PC-3 (cell line): ENCODE results near the gene GET3. TPM values are rescaled to one million over a fixed set of nuclear protein-coding genes. Genes with fewer than 3 reads are reported as not detected.

ENCODE experiments used
- ATAC-seq: fragments of 200-7000 bp; cut with Tn5 transposase; 2 replicates; pipeline ENCODE4 v1.9.1; 2020; ENCODE audit warnings: mild to moderate bottlenecking, moderate library complexity
- BruUV-seq: library from RNA; stranded (reverse); fragments of 400-500 nt; replicated peaks from 2 replicates; lab custom pipeline; 2021; lab: Mats Ljungman, UMichigan
- CTCF ChIA-PET: fragments of 300-600 bp; sonication (Branson Sonifier 250); formaldehyde crosslinking; loops from one replicate; lab custom pipeline; 2022; ENCODE audit warnings: antibody characterized with exemption; lab: Charles Lee
- POLR2A ChIA-PET: fragments of 300-600 bp; sonication (Branson Sonifier 250); formaldehyde crosslinking; loops from one replicate; lab custom pipeline; 2022; ENCODE audit warnings: antibody characterized with exemption; ENCODE audit not compliant: unreplicated experiment; lab: Charles Lee
- DNase-seq: peaks from one replicate; pipeline ENCODE4 v3.0.0-alpha.2; 2015
- H2AFZ ChIP-seq: fragments of 300-600 bp; sonication (generic); 2 replicates; pipeline ENCODE4 v1.6.0; 2016; ENCODE audit warnings: antibody characterized with exemption, low read length
- H3F3A ChIP-seq: fragments of 300-600 bp; sonication (generic); one replicate; pipeline ENCODE4 v1.6.0; 2017; ENCODE audit warnings: antibody characterized with exemption, low read length, control low read depth, mild to moderate bottlenecking; ENCODE audit not compliant: unreplicated experiment
- H3K27ac ChIP-seq: fragments of 300-600 bp; sonication (generic); 2 replicates; pipeline ENCODE4 v1.5.1; 2016; ENCODE audit warnings: mild to moderate bottlenecking, low read length
- H3K27me3 ChIP-seq: fragments of 300-600 bp; sonication (generic); 2 replicates; pipeline ENCODE4 v1.6.1; 2016; ENCODE audit warnings: low read length, mixed read lengths
- H3K36me3 ChIP-seq: fragments of 300-600 bp; sonication (generic); 2 replicates; pipeline ENCODE4 v1.6.1; 2016; ENCODE audit warnings: low read depth, mixed run types, low read length, mixed read lengths
- H3K4me1 ChIP-seq: fragments of 300-600 bp; sonication (generic); 2 replicates; pipeline ENCODE4 v1.5.1; 2016; ENCODE audit warnings: low read length; ENCODE audit not compliant: insufficient read depth
- H3K4me2 ChIP-seq: fragments of 300-600 bp; sonication (generic); 2 replicates; pipeline ENCODE4 v1.6.0; 2016; ENCODE audit warnings: low read length
- H3K4me3 ChIP-seq: fragments of 300-600 bp; sonication (generic); 2 replicates; pipeline ENCODE4 v1.5.1; 2016; ENCODE audit warnings: mild to moderate bottlenecking, low read length, mixed read lengths
- H3K79me2 ChIP-seq: fragments of 300-600 bp; sonication (generic); 2 replicates; pipeline ENCODE4 v1.6.1; 2017; ENCODE audit warnings: low read length, mixed read lengths
- H3K9ac ChIP-seq: fragments of 300-600 bp; sonication (generic); 2 replicates; pipeline ENCODE4 v1.6.0; 2016; ENCODE audit warnings: mild to moderate bottlenecking, low read length
- H3K9me2 ChIP-seq: fragments of 300-600 bp; sonication (generic); replicated peaks from 2 replicates; pipeline ENCODE4 v1.6.1; 2016; ENCODE audit warnings: mixed run types, low read length, mixed read lengths
- H3K9me3 ChIP-seq: fragments of 300-600 bp; sonication (generic); 2 replicates; pipeline ENCODE4 v1.6.1; 2016; ENCODE audit warnings: low read length, mixed read lengths
- H4K20me1 ChIP-seq: fragments of 300-600 bp; sonication (generic); 2 replicates; pipeline ENCODE4 v1.6.1; 2016; ENCODE audit warnings: low read length, mixed read lengths
- EZH2 ChIP-seq: fragments of 300-600 bp; sonication (generic); IDR thresholded peaks from one replicate; pipeline ENCODE4 v1.6.1; 2017; ENCODE audit warnings: antibody characterized with exemption, mild to moderate bottlenecking, low read length; ENCODE audit not compliant: unreplicated experiment
- EZH2phosphoT487 ChIP-seq: fragments of 300-600 bp; sonication (generic); IDR thresholded peaks from 2 replicates; pipeline ENCODE4 v1.6.1; 2018; ENCODE audit warnings: mild to moderate bottlenecking, antibody characterized with exemption, low read length, borderline replicate concordance
- intact Hi-C: fragments of 100-400 bp; cut with micrococcal nuclease; formaldehyde crosslinking; loops from 2 replicates; pipeline ENCODE4 v1.9.0; 2023
- total RNA-seq: library from RNA; depleted of rRNA; stranded (reverse); fragments of >200 nt; gene quantifications from 2 replicates; pipeline ENCODE4 v1.2.3, GENCODE V29; 2014
- TF ChIP-seq, protein P1 (sequence below): fragments of 300-600 bp; sonication (generic); conservative IDR thresholded peaks from 2 replicates; pipeline ENCODE4 v1.5.1; 2017; ENCODE audit warnings: antibody characterized with exemption, low read depth, mild to moderate bottlenecking, low read length

The GET3 gene
- total RNA-seq, 1 experiment from 2014 or later: 264 TPM

DNA sequence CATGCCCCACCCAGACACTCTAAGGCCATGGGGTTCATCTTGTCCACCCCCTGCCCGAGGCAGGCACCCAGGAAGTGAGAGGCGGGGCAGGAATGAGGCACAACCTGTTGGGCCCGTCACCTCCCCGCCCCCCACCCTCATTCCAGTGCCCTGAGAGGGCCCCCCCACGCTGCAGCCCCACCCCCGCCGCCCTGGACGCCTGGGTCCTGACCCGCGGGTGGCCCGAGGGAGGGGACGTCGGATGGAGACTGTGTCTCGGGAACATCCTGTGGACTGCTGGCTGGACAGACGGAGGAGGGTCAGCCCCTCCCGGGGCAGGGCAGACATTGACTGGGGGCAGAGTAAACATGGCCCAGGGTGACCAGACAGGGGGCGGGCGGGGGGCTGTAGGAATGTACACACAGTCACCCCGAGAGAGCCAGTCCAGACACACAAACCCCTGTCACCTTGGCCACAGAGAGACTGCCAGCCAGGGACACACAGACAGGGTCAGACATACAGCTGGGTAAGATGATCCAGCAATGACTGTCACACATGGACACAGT is 46.6 kb downstream of the GET3 start:
- Histone ChIP-seq H2AFZ (0 out of 2 replicates have a peak overlapping the region, but pooled peaks have one; percentile 15), H3K9me2 (no peaks in the 10 kb centered on the region), H3K36me3 (no peaks in the 10 kb centered on the region), H3K9me3 (no peaks in the 10 kb centered on the region), H3K79me2 (no peaks in the 10 kb centered on the region), H4K20me1 (no peaks in the 10 kb centered on the region), H3K27ac (peak overlapping the region; percentile 80), H3F3A (peaks cover 5% of the 10 kb centered on the region), H3K4me3 (no peak overlapping the region; the same call in 1 of the 2 replicates), H3K4me2 (peak overlapping the region; percentile 90), H3K27me3 (no peaks in the 10 kb centered on the region), H3K4me1 (peaks cover 69% of the 10 kb centered on the region), H3K9ac (peak overlapping the region; percentile 73)
- CTCF ChIA-PET: no interaction called here
- DNase-seq (peak; percentile 75), ATAC-seq (peak; percentile 18)
- TF ChIP-seq, protein P1, sequence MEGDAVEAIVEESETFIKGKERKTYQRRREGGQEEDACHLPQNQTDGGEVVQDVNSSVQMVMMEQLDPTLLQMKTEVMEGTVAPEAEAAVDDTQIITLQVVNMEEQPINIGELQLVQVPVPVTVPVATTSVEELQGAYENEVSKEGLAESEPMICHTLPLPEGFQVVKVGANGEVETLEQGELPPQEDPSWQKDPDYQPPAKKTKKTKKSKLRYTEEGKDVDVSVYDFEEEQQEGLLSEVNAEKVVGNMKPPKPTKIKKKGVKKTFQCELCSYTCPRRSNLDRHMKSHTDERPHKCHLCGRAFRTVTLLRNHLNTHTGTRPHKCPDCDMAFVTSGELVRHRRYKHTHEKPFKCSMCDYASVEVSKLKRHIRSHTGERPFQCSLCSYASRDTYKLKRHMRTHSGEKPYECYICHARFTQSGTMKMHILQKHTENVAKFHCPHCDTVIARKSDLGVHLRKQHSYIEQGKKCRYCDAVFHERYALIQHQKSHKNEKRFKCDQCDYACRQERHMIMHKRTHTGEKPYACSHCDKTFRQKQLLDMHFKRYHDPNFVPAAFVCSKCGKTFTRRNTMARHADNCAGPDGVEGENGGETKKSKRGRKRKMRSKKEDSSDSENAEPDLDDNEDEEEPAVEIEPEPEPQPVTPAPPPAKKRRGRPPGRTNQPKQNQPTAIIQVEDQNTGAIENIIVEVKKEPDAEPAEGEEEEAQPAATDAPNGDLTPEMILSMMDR: no peak
- no peak for TF ChIP-seq EZH2phosphoT487
- no peak for TF ChIP-seq EZH2
- POLR2A ChIA-PET: no interaction called here
- no TSS peak for BruUV-seq
- intact Hi-C loops: no loop called here

DNA sequence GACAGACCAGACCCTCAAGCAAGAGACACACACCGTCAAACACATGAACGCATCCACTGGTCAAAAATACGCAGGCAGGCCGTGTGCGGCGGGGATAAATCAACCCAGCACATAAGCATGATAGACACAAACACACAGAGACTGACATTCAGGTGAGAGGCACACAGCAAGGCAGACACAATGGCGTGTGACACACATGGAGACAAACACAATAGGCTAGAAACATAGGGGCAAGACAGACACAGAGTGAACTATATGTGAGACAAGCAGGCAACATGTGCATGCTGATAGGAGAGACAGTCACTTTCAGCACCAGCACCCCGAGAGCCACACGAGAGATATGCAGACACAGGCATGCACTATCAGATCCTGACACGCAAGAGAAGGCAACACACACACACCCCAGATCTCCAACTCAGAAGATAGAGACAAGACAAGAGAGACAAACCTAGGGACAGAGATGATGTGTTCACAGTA is 47.1 kb downstream of the GET3 start:
- ChIA-PET POLR2A (no interaction called here), CTCF (no interaction called here)
- H3K27me3 ChIP-seq: no peaks in the 10 kb centered on the region
- no peaks in the 10 kb centered on the region for H3K79me2 ChIP-seq
- peak overlapping the region; percentile 80 for H3K27ac ChIP-seq
- H3K36me3 ChIP-seq: no peaks in the 10 kb centered on the region
- no peaks in the 10 kb centered on the region for H3K9me2 ChIP-seq
- H2AFZ ChIP-seq: no peak overlapping the region
- intact Hi-C loops: no loop called here
- H3K4me2 ChIP-seq: 0 out of 2 replicates have a peak overlapping the region, but pooled peaks have one; percentile 90
- H3K4me1 ChIP-seq: peaks cover 69% of the 10 kb centered on the region
- H4K20me1 ChIP-seq: no peaks in the 10 kb centered on the region
- peak overlapping the region; percentile 73; the same call in 1 of the 2 replicates for H3K9ac ChIP-seq
- TF ChIP-seq EZH2phosphoT487 (no peak), EZH2 (no peak)
- TF ChIP-seq, protein P1: no peak
- H3K9me3 ChIP-seq: no peaks in the 10 kb centered on the region
- DNase-seq (no peak), ATAC-seq (no peak)
- H3K4me3 ChIP-seq: no peak overlapping the region
- BruUV-seq: no TSS peak
- H3F3A ChIP-seq: peaks cover 5% of the 10 kb centered on the region

DNA sequence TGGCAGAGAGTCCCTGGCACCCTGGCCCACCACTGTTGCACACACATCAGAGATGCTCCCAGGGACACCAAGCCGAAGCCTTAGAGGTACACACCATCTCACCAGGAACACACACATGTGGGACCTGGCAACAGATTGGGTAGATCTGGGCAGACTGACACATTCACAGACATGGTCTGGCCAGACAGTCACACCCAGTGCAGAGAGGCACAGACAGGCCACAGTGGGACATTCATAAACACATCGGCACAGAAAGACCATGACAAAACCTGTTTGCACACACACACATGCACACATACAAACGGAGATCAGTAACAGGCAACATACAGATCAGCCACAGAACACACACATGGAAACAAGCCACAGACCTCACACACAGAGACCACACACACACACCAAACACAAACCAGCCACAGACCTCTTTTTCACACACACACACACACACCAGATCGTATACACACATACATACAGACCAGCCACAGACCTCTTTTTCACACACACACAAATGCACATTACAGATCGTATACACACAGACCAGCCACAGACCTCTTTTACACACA is 47.7 kb downstream of the GET3 start:
- H3K4me1 ChIP-seq: peaks cover 69% of the 10 kb centered on the region
- no TSS peak for BruUV-seq
- H4K20me1 ChIP-seq: no peaks in the 10 kb centered on the region
- intact Hi-C loops: no loop called here
- H3K9me3 ChIP-seq: no peaks in the 10 kb centered on the region
- no peaks in the 10 kb centered on the region for H3K27me3 ChIP-seq
- ATAC-seq (no peak), DNase-seq (no peak)
- ChIA-PET POLR2A (no interaction called here), CTCF (no interaction called here)
- no peaks in the 10 kb centered on the region for H3K9me2 ChIP-seq
- H3F3A ChIP-seq: peaks cover 5% of the 10 kb centered on the region
- H3K36me3 ChIP-seq: no peaks in the 10 kb centered on the region
- no peak overlapping the region for H3K9ac ChIP-seq
- no peak for TF ChIP-seq EZH2phosphoT487
- TF ChIP-seq, protein P1: no peak
- no peak for TF ChIP-seq EZH2
- H3K79me2 ChIP-seq: no peaks in the 10 kb centered on the region
- peak overlapping the region; percentile 72; the same call in 1 of the 2 replicates for H3K27ac ChIP-seq
- no peak overlapping the region for H2AFZ ChIP-seq
- H3K4me2 ChIP-seq: no peak overlapping the region
- no peak overlapping the region for H3K4me3 ChIP-seq
